GM12891 (cell line): ENCODE results near the gene TMEM192.

ENCODE experiments used
- PAX5 ChIP-seq: IDR thresholded peaks from 2 replicates; pipeline ENCODE4 v1.6.1; 2011; ENCODE audit warnings: low read length, moderate library complexity, mild to moderate bottlenecking; ENCODE audit not compliant: insufficient read depth, severe bottlenecking
- POLR2A ChIP-seq: IDR thresholded peaks from 2 replicates; pipeline ENCODE4 v1.6.1; 2011; ENCODE audit warnings: low read depth, low read length, control low read depth
- POLR2AphosphoS5 ChIP-seq: IDR thresholded peaks from 2 replicates; pipeline ENCODE4 v1.6.1; 2011; ENCODE audit warnings: low read depth, low read length, control low read depth
- SPI1 ChIP-seq: IDR thresholded peaks from 2 replicates; pipeline ENCODE4 v1.6.1; 2011; ENCODE audit warnings: low read depth, low read length, control low read depth

DNA sequence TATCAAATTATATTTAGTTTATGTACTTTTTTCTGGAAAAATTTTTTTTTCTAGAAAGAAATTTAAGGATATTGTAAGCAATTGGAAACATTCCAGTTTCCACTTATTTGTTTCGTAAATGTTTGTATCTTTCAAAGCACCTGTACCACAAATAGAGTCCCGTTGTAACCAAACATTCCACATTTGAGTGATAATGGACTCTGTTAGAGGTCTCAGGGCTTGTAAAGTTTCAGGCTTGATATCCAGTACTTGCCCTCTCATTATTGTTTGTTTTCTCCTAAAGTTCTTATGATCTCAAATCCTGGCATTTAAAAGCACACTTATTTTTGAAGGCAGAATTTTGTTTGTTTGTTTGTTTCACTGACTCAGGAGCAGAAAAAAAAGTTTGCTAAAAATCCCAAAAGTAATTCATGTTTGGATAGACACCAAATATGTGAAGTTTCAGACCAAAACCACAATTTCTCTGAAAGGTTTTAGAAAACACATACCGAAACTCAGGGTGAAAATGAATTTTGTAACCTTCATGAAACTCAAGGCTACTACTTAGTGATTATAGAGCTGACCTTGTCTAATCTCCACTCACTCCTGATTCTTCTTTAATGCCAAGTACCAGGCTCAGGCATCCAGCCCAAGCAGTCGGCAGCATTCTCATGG is 5.7 kb upstream of the TMEM192 start:
- TF ChIP-seq POLR2A (no peak), SPI1 (no peak), PAX5 (no peak), POLR2AphosphoS5 (no peak)
